WTC11 (cell line): Measurements from ENCODE around the gene IMMP1L.

ENCODE experiments used
- CTCF ChIP-seq: fragments of 200-600 bp; IDR thresholded peaks from 2 replicates; pipeline ENCODE4 v1.8.0; 2022; ENCODE audit warnings: antibody characterized with exemption
- FOXP4 ChIP-seq: sonication (generic); formaldehyde crosslinking; IDR thresholded peaks from 2 replicates; pipeline ENCODE4 v1.8.0; 2022; ENCODE audit warnings: mild to moderate bottlenecking, missing genetic modification reagents
- JUN ChIP-seq: sonication (generic); formaldehyde crosslinking; IDR thresholded peaks from 2 replicates; pipeline ENCODE4 v1.8.0; 2023; ENCODE audit warnings: mild to moderate bottlenecking, missing genetic modification reagents
- MYBL2 ChIP-seq: sonication (generic); formaldehyde crosslinking; IDR thresholded peaks from 2 replicates; pipeline ENCODE4 v1.8.1; 2023; ENCODE audit warnings: mild to moderate bottlenecking, moderate library complexity, missing genetic modification reagents
- SP1 ChIP-seq: sonication (generic); formaldehyde crosslinking; conservative IDR thresholded peaks from 2 replicates; pipeline ENCODE4 v1.8.1; 2022; ENCODE audit warnings: missing genetic modification reagents
- USF2 ChIP-seq: sonication (generic); formaldehyde crosslinking; IDR thresholded peaks from 2 replicates; pipeline ENCODE4 v1.8.1; 2023; ENCODE audit warnings: mild to moderate bottlenecking, missing genetic modification reagents, moderate library complexity
- ZNF138 ChIP-seq: sonication (generic); formaldehyde crosslinking; conservative IDR thresholded peaks from 2 replicates; pipeline ENCODE4 v1.8.1; 2022; ENCODE audit warnings: mild to moderate bottlenecking, moderate library complexity, missing genetic modification reagents
- ZSCAN18 ChIP-seq: fragments of 250-450 bp; sonication (Bioruptor Pico); IDR thresholded peaks from 2 replicates; pipeline ENCODE4 v2.1.2; 2022; ENCODE audit warnings: mild to moderate bottlenecking, moderate library complexity

GRCh38 chr11:31555938-31556337 lies 46.5 kb upstream of the IMMP1L start:
- TF ChIP-seq CTCF: no peak
- TF ChIP-seq USF2 (CRISPR knock-in tag): no peak
- TF ChIP-seq ZNF138 (CRISPR knock-in tag): no peak
- no peak for TF ChIP-seq FOXP4 (CRISPR knock-in tag)
- TF ChIP-seq SP1: no peak
- TF ChIP-seq JUN: no peak
- TF ChIP-seq ZSCAN18 (CRISPR knock-in tag): no peak
- no peak for TF ChIP-seq MYBL2 (CRISPR knock-in tag)
